Measurements from ENCODE around the gene PTPN9. TPM values are rescaled to one million over a fixed set of nuclear protein-coding genes. Genes with fewer than 3 reads are reported as not detected.
A peak's percentile ranks its signal among the peaks of the same experiment; 100 is the strongest.

The PTPN9 gene
- 10 to 100 TPM; 41.4 to 41.6 TPM for total RNA-seq

DNA sequence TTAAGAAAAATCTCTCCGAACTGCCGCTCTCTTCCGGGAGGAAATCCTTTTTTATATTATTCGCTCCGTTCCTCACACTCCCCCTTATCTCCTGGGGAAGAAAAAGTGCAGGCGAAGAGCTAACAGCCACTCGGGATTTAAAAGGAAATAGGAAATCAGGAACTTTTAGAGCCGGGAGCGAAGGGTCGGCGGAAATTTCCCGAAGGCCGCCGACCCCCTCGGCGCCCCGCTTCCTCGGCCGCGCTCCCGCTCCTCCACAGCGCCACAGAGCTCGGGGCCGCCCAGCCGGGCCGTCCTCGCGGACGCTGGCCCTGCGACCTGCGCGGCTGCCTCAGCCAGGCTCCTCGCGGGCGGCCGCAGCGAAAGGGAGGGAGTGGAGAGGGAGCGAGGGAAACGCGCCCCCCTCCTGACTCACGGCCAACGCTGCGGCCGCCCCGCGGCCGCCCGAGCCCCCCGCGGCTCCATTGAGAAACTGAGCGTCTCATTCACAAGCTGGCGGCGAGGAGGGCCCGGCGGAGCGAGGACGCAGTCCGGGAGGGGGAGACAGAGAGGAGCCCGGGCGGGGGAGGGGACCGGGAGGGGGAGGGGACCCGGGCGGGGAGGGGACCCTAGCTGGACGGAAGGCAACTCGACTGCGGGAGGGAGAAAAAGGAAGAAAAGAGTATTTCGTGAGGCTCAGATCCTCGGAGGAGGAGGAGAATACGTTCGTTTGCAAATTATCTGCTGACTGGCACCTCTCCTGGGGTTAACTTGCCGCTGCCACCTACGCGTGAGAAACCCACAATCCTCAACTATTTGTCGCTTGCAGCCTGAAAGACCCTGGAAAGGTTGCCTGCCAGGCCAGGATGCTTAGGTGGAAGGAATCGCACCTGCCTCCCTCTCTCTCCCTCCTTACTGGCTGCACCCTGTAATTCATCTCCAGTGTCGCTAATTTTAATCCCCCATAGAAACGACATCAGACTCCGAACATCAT is at the start of gene PTPN9:
PTPN9 (minus strand) TSS at position 368 of the 973 bp plus-strand sequence. CDS start 539 bp downstream, outside the sequence.
- Mint-ChIP-seq H3K36me3 (ENCODE audit: low read depth) (peaks cover 13% of the 10 kb centered on the region), H3K4me3 (peak within 1 kb of the TSS; percentile 86), H3K27me3 (no peaks in the 10 kb centered on the region), H3K27ac (peak within 1 kb of the TSS; percentile 93), H3K9me3 (no peaks in the 10 kb centered on the region), H3K4me1 (peaks cover 24% of the 10 kb centered on the region)
- ChIA-PET CTCF (interaction anchor here (0.7 to 3.1 kb wide), 20 partner anchors 10 to 331 kb away, joined by 3 to 29 read pairs (median 4); partner anchors contain the start of genes IMP3, SIN3A, SNUPN and SNX33), POLR2A (interaction anchor here (0.8 to 4.5 kb wide), 18 partner anchors 11 to 556 kb away, joined by 3 to 83 read pairs (median 6); partner anchors contain the start of genes IMP3, MAN2C1, PPCDC and SIN3A)
- peak; percentile 81 for DNase-seq

DNA sequence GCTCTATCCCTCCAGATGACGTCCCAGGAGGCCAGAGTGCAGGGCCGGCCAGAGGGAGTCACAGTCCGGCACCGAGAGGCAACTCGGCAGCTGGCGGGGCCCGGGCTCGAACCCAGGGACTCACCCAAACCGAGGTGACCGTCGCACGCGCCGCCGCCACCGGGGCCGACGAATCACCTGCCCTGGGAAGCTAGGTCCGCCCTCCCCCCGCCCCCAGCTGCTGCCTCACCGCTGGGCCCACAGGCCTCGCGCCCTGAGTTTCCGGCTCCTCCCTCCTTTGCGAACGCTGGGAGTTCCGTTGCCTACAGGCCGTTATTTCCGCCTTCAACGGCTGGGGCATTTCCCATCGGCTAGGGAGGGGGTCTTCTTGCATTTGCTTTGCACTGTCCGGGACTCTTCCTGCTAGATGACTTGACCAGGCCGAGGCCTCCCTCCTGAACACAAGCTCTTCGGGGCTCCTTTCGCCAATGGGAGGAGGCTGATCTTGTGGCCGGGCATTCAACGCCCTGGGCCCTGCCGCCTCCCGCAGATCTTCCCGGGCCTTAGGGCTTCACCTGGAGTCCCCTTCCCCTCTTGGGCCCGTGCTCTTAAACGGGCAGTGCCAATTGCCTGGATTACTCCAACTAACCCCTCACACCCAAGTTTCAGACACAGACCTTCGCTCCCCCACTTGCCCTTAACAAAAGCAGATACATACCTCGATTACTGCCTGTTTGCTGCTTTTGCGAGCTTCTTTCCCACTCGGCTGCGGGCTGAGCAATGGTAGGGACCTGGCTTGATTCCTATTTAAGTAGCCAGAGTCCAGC is 46.6 kb upstream of the PTPN9 start, which contains the start of gene SNUPN:
SNUPN (minus strand) TSS at position 184 of the 806 bp plus-strand sequence. CDS start 4,674 bp downstream, outside the sequence.
- Mint-ChIP-seq H3K4me3 (peak within 1 kb of the TSS; percentile 93), H3K4me1 (peaks cover 38% of the 10 kb centered on the region), H3K36me3 (ENCODE audit: low read depth) (peaks cover 19% of the 10 kb centered on the region), H3K9me3 (no peaks in the 10 kb centered on the region), H3K27me3 (no peaks in the 10 kb centered on the region), H3K27ac (peak within 1 kb of the TSS; percentile 96)
- ChIA-PET POLR2A (interaction anchor here (0.9 to 5.9 kb wide), 26 partner anchors 9 to 1086 kb away, joined by 3 to 162 read pairs (median 4); partner anchors contain the start of genes COX5A, IMP3, MAN2C1 and PPCDC), CTCF (interaction anchor here (0.6 to 4.2 kb wide), 14 partner anchors 13 to 580 kb away, joined by 3 to 56 read pairs (median 6); partner anchors contain the start of genes IMP3, MAN2C1, PTPN9 and SIN3A)
- DNase-seq = peak; percentile 96

- Mint-ChIP-seq H3K27me3 (no peaks in the 10 kb centered on the region), H3K4me1 (peaks cover 44% of the 10 kb centered on the region), H3K9me3 (no peaks in the 10 kb centered on the region), H3K36me3 (ENCODE audit: low read depth) (peaks cover 32% of the 10 kb centered on the region), H3K27ac (peak overlapping the region; percentile 8), H3K4me3 (no peak overlapping the region)
- no peak for DNase-seq
- ChIA-PET CTCF (no interaction called here), POLR2A (interaction anchor here (2.3 kb wide), 1 partner anchor 16 kb away, joined by 10 read pairs; no protein-coding TSS in a partner anchor)
Measured at GRCh38 chr15:75622505-75622904, 43.4 kb upstream of the PTPN9 start.

DNA sequence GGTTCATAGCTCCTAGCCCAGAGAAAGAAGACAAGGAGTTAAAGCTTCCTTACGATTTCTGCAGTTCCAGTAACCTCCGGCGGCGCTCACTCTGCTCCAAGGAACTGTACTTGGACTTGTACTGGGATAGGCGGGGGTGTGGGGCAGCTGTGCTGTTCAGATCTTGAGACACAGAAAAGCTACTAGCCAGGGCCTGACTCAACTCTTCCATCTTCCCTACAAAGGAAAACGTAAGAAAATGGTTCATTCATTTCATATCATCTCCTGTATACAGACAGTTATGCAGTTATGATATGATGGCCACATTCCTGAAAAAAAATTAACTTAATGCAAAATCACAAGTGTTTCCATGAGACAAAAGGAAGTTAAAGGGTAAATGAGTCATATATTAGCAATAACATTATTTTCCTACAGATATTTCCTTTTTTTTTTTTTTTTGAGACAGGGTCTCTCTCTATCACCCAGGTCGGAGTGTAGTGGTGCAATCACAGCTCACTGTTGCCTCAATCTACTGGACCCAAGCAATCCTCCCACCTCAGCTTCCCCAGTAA is 41.8 kb upstream of the PTPN9 start:
- ChIA-PET CTCF (interaction anchor here (0.6 to 2.2 kb wide), 9 partner anchors 13 to 1459 kb away, joined by 3 to 7 read pairs (median 4); partner anchors contain the start of genes IMP3 and PTPN9), POLR2A (interaction anchor here (1.1 to 1.9 kb wide), 4 partner anchors 13 to 43 kb away, joined by 4 to 15 read pairs (median 6); no protein-coding TSS in a partner anchor)
- no peak overlapping the region for H3K4me3 Mint-ChIP-seq
- peaks cover 40% of the 10 kb centered on the region for H3K36me3 Mint-ChIP-seq (ENCODE audit: low read depth)
- DNase-seq = no peak
- H3K27me3 Mint-ChIP-seq = no peaks in the 10 kb centered on the region
- H3K27ac Mint-ChIP-seq = peak overlapping the region; percentile 55
- H3K9me3 Mint-ChIP-seq = no peaks in the 10 kb centered on the region
- peaks cover 33% of the 10 kb centered on the region for H3K4me1 Mint-ChIP-seq

GRCh38 chr15:75620058-75620820 is 41.1 kb upstream of the PTPN9 start:
- peaks cover 33% of the 10 kb centered on the region for H3K4me1 Mint-ChIP-seq
- no peaks in the 10 kb centered on the region for H3K27me3 Mint-ChIP-seq
- peaks cover 42% of the 10 kb centered on the region for H3K36me3 Mint-ChIP-seq (ENCODE audit: low read depth)
- no peak for DNase-seq
- ChIA-PET POLR2A (interaction anchor here (1.1 to 1.9 kb wide), 4 partner anchors 13 to 43 kb away, joined by 4 to 15 read pairs (median 6); no protein-coding TSS in a partner anchor), CTCF (interaction anchor here (0.8 to 2.2 kb wide), 8 partner anchors 12 to 253 kb away, joined by 3 to 7 read pairs (median 4); partner anchors contain the start of genes IMP3 and PTPN9)
- H3K4me3 Mint-ChIP-seq = no peak overlapping the region
- H3K9me3 Mint-ChIP-seq = no peaks in the 10 kb centered on the region
- peak overlapping the region; percentile 55 for H3K27ac Mint-ChIP-seq

GRCh38 chr15:75616766-75617165 is 37.7 kb upstream of the PTPN9 start:
- peak overlapping the region; percentile 11 for H3K27ac Mint-ChIP-seq
- no peak overlapping the region for H3K4me3 Mint-ChIP-seq
- ChIA-PET CTCF (no interaction called here), POLR2A (interaction anchor here (1.0 to 2.1 kb wide), 3 partner anchors 9 to 19 kb away, joined by 4 to 9 read pairs (median 5); partner anchors contain the start of gene SNUPN)
- no peak for DNase-seq
- peaks cover 66% of the 10 kb centered on the region for H3K36me3 Mint-ChIP-seq (ENCODE audit: low read depth)
- H3K9me3 Mint-ChIP-seq = no peaks in the 10 kb centered on the region
- H3K4me1 Mint-ChIP-seq = peaks cover 22% of the 10 kb centered on the region
- no peaks in the 10 kb centered on the region for H3K27me3 Mint-ChIP-seq

GRCh38 chr15:75606711-75607699 is 27.9 kb upstream of the PTPN9 start:
- H3K4me1 Mint-ChIP-seq = peaks cover 52% of the 10 kb centered on the region
- ChIA-PET CTCF (interaction anchor here (0.7 to 3.3 kb wide), 9 partner anchors 10 to 154 kb away, joined by 3 to 27 read pairs (median 4); partner anchors contain the start of genes IMP3, PTPN9 and SNUPN), POLR2A (interaction anchor here (0.7 to 5.1 kb wide), 16 partner anchors 10 to 239 kb away, joined by 3 to 66 read pairs (median 8); partner anchors contain the start of genes IMP3, MAN2C1, PTPN9 and SIN3A)
- H3K9me3 Mint-ChIP-seq = no peaks in the 10 kb centered on the region
- peak overlapping the region; percentile 60 for H3K4me3 Mint-ChIP-seq
- H3K36me3 Mint-ChIP-seq (ENCODE audit: low read depth) = peaks cover 57% of the 10 kb centered on the region
- H3K27ac Mint-ChIP-seq = peak overlapping the region; percentile 98
- H3K27me3 Mint-ChIP-seq = no peaks in the 10 kb centered on the region
- peak; percentile 70 for DNase-seq

DNA sequence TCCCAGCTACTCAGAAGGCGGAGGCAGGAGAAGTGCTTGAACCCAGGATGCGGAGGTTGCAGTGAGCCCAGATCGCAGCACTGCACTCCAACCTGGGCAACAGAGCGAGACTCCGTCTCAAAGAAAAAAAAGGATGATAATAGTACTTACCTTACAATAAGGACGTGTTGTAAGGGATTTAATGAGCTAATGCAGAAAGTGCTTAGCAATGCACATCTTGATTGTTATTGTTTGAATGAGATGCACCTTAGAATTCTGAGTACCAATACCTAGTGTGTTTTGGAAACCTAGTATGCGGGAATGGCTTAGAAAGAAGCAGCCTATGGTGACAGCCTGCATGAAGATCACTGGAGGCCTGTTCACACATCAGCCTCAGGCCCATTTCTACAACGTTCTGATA is 26.9 kb upstream of the PTPN9 start:
- Mint-ChIP-seq H3K36me3 (ENCODE audit: low read depth) (peaks cover 62% of the 10 kb centered on the region), H3K9me3 (no peaks in the 10 kb centered on the region), H3K27ac (peak overlapping the region; percentile 98), H3K4me1 (peaks cover 58% of the 10 kb centered on the region), H3K27me3 (no peaks in the 10 kb centered on the region), H3K4me3 (peak overlapping the region; percentile 60)
- ChIA-PET POLR2A (interaction anchor here (0.8 to 5.1 kb wide), 10 partner anchors 9 to 153 kb away, joined by 3 to 66 read pairs (median 24); partner anchors contain the start of genes IMP3, PTPN9, SIN3A and SNUPN), CTCF (interaction anchor here (1.2 to 3.3 kb wide), 5 partner anchors 9 to 34 kb away, joined by 4 to 27 read pairs (median 14); partner anchors contain the start of genes IMP3, PTPN9 and SNUPN)
- DNase-seq = no peak

DNA sequence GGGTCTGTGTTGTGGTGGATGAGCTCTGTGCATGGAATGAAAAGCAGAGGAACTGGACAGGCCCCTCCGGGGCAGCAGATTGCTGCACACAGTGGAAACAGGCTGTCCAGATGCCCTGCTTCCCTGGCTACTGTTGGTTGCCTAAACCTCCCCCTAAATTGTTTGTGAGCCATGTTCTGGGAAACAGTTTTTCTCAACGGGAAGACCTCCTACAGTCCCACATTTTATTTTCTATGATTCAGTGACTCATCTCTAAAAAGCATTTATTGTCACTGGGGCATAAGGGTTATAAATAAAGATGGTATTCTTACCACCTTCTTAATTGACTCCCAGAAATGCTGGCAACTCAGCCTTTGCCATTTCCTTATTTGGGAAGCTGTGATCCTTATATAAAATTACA is 20.3 kb upstream of the PTPN9 start:
- Mint-ChIP-seq H3K4me1 (peaks cover 52% of the 10 kb centered on the region), H3K9me3 (no peaks in the 10 kb centered on the region), H3K27me3 (no peaks in the 10 kb centered on the region), H3K4me3 (no peak overlapping the region), H3K36me3 (ENCODE audit: low read depth) (peaks cover 68% of the 10 kb centered on the region), H3K27ac (peak overlapping the region; percentile 96)
- POLR2A ChIA-PET = interaction anchor here (1.2 to 7.4 kb wide), 6 partner anchors 8 to 147 kb away, joined by 3 to 83 read pairs (median 72); partner anchors contain the start of genes IMP3, PTPN9, SIN3A and SNUPN
- no peak for DNase-seq
- CTCF ChIA-PET = interaction anchor here (1.3 to 4.6 kb wide), 3 partner anchors 8 to 232 kb away, joined by 3 to 27 read pairs (median 27); partner anchors contain the start of gene IMP3

GRCh38 chr15:75598361-75598760 is 19.2 kb upstream of the PTPN9 start:
- peak overlapping the region; percentile 24 for H3K4me3 Mint-ChIP-seq
- ChIA-PET CTCF (interaction anchor here (0.7 to 4.6 kb wide), 12 partner anchors 9 to 231 kb away, joined by 3 to 29 read pairs (median 6); partner anchors contain the start of genes IMP3, PTPN9, SNUPN and SNX33), POLR2A (interaction anchor here (0.7 to 7.4 kb wide), 17 partner anchors 9 to 245 kb away, joined by 3 to 83 read pairs (median 6); partner anchors contain the start of genes IMP3, MAN2C1, PTPN9 and SIN3A)
- H3K27me3 Mint-ChIP-seq = no peaks in the 10 kb centered on the region
- H3K27ac Mint-ChIP-seq = peak overlapping the region; percentile 96
- peaks cover 68% of the 10 kb centered on the region for H3K36me3 Mint-ChIP-seq (ENCODE audit: low read depth)
- H3K9me3 Mint-ChIP-seq = no peaks in the 10 kb centered on the region
- no peak for DNase-seq
- peaks cover 50% of the 10 kb centered on the region for H3K4me1 Mint-ChIP-seq

All from activated CD4-positive, alpha-beta memory T cell treated with anti-CD3 and anti-CD28 coated beads, Interleukin-2, amount 10 ng/mL, durations not matched to agents 7 days and 5 days (primary cell).